ENCODE data around the gene CTNNA3. TPM values are rescaled to one million over a fixed set of nuclear protein-coding genes. Genes with fewer than 3 reads are reported as not detected.

CTNNA3 gene
- total and polyA plus RNA-seq, 4 donors = 0.38 to 8.9 (median 5.2) TPM

DNA sequence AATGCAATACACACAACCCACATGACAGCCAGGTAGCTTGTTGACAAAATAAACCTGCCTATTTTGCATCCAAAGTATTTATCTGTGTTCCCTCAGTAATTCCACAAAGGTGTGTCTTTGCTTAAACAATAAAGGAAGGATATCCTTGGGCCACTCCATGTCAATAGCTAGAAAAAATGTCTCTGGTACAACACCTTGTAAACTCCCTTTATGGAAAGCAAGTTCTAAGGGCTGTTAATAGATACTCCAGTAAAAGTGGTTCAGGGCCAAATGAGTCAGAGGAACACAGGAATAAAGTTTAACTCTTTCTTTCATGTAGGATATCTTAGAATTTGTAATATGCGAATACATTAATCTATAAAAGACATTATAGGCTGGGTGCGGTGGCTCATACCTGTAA is 867.0 kb downstream of the CTNNA3 start:
- no peak overlapping the region for H3K27ac ChIP-seq (ENCODE audit: low read depth in 1 of 2, low read length in 2 of 2)
- no peaks in the 10 kb centered on the region for H3K27me3 ChIP-seq (ENCODE audit: control insufficient read depth in 1 of 2, insufficient read depth in 2 of 2, low read length in 1 of 2)
- no peak for DNase-seq
- no peaks in the 10 kb centered on the region for H3K36me3 ChIP-seq (ENCODE audit: control insufficient read depth in 1 of 2, insufficient read depth in 2 of 2, low read length in 1 of 2)
- no peak overlapping the region for H3K4me3 ChIP-seq (ENCODE audit: low read length in 2 of 2)
- H3K4me1 ChIP-seq (ENCODE audit: control insufficient read depth in 1 of 2, insufficient read depth in 2 of 2, low read length in 2 of 2) = no peaks in the 10 kb centered on the region
- no peaks in the 10 kb centered on the region for H3K9me3 ChIP-seq (ENCODE audit: control insufficient read depth, low read length)
- intact Hi-C loops (cut with DNase I) = no loop called here
- WGBS, 2 donors = 96 to 100% methylated on average over 2 of the region's 2 CpGs
- no peak for ATAC-seq (ENCODE audit: low FRiP score)

DNA sequence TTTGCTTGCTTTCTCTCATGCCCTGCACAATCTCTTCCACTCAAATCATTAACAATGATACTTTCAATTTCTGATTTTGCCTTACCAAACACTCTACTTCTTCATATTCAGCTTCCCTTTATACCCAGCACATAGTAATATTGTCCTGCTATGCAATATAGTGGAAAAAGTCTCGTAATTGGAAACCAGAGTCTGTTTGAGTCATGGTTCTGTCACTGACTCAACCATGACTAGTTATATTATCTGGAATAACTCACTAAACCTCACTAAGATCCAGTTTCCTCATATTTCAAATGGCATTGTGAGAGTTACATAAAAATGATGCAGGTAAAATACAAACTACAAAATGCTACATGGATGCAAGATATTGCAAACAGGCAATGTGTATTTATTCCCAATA is 868.6 kb downstream of the CTNNA3 start:
- no peaks in the 10 kb centered on the region for H3K4me1 ChIP-seq (ENCODE audit: control insufficient read depth in 1 of 2, insufficient read depth in 2 of 2, low read length in 2 of 2)
- 29 to 37% methylated on average over 1 of the region's 1 CpG for WGBS, 2 donors
- DNase-seq (no peak), ATAC-seq (ENCODE audit: low FRiP score) (no peak)
- intact Hi-C loops (cut with DNase I) = no loop called here
- H3K27ac ChIP-seq (ENCODE audit: low read depth in 1 of 2, low read length in 2 of 2) = no peak overlapping the region
- no peaks in the 10 kb centered on the region for H3K9me3 ChIP-seq (ENCODE audit: control insufficient read depth, low read length)
- H3K36me3 ChIP-seq (ENCODE audit: control insufficient read depth in 1 of 2, insufficient read depth in 2 of 2, low read length in 1 of 2) = no peaks in the 10 kb centered on the region
- no peak overlapping the region for H3K4me3 ChIP-seq (ENCODE audit: low read length in 2 of 2)
- H3K27me3 ChIP-seq (ENCODE audit: control insufficient read depth in 1 of 2, insufficient read depth in 2 of 2, low read length in 1 of 2) = no peaks in the 10 kb centered on the region

- intact Hi-C loops (cut with DNase I) = no loop called here
- Histone ChIP-seq H3K36me3 (ENCODE audit: control insufficient read depth in 1 of 2, insufficient read depth in 2 of 2, low read length in 1 of 2) (no peaks in the 10 kb centered on the region), H3K4me3 (ENCODE audit: low read length in 2 of 2) (no peak overlapping the region), H3K27me3 (ENCODE audit: control insufficient read depth in 1 of 2, insufficient read depth in 2 of 2, low read length in 1 of 2) (no peaks in the 10 kb centered on the region), H3K27ac (ENCODE audit: low read depth in 1 of 2, low read length in 2 of 2) (no peak overlapping the region), H3K9me3 (ENCODE audit: control insufficient read depth, low read length) (no peaks in the 10 kb centered on the region), H3K4me1 (ENCODE audit: control insufficient read depth in 1 of 2, insufficient read depth in 2 of 2, low read length in 2 of 2) (no peaks in the 10 kb centered on the region)
- WGBS, 2 donors = 91 to 100% methylated on average over 1 of the region's 1 CpG
- no peak for ATAC-seq (ENCODE audit: low FRiP score)
- DNase-seq = no peak
Observed at GRCh38 chr10:66823301-66823700, 872.7 kb downstream of the CTNNA3 start.

GRCh38 chr10:66822801-66823200 is 873.2 kb downstream of the CTNNA3 start:
- H3K9me3 ChIP-seq (ENCODE audit: control insufficient read depth, low read length) = no peaks in the 10 kb centered on the region
- ATAC-seq (ENCODE audit: low FRiP score) = no peak
- intact Hi-C loops (cut with DNase I) = no loop called here

DNA sequence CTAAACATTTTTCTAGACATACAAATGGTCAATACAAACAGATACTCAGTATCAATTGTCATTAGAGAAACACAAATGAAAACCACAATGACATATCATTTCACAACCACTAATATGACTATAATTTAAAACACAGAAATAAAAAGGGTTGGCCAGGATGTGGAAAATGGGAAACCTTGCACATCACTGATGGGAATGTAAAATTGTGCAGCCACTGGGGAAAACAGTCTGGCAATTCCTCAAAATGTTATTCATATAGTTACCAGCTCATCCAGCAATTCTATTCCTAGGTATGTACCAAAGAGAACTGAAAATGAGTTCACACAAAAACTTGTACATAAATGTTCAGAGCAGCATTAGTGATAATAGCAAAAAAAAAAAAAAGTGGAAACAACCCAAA is 876.3 kb downstream of the CTNNA3 start:
- no peak for ATAC-seq (ENCODE audit: low FRiP score)
- DNase-seq = no peak
- no peak overlapping the region for H3K4me3 ChIP-seq (ENCODE audit: low read length in 2 of 2)
- no peaks in the 10 kb centered on the region for H3K27me3 ChIP-seq (ENCODE audit: control insufficient read depth in 1 of 2, insufficient read depth in 2 of 2, low read length in 1 of 2)
- H3K9me3 ChIP-seq (ENCODE audit: control insufficient read depth, low read length) = no peaks in the 10 kb centered on the region
- intact Hi-C loops (cut with DNase I) = no loop called here
- no peak overlapping the region for H3K27ac ChIP-seq (ENCODE audit: low read depth in 1 of 2, low read length in 2 of 2)
- H3K36me3 ChIP-seq (ENCODE audit: control insufficient read depth in 1 of 2, insufficient read depth in 2 of 2, low read length in 1 of 2) = no peaks in the 10 kb centered on the region
- H3K4me1 ChIP-seq (ENCODE audit: control insufficient read depth in 1 of 2, insufficient read depth in 2 of 2, low read length in 2 of 2) = no peaks in the 10 kb centered on the region

More at GRCh38 chr10:66822801-66823200, 873.2 kb downstream of the CTNNA3 start:
- Histone ChIP-seq H3K4me3 (ENCODE audit: low read length in 2 of 2) (no peak overlapping the region), H3K27ac (ENCODE audit: low read depth in 1 of 2, low read length in 2 of 2) (no peak overlapping the region), H3K27me3 (ENCODE audit: control insufficient read depth in 1 of 2, insufficient read depth in 2 of 2, low read length in 1 of 2) (no peaks in the 10 kb centered on the region), H3K36me3 (ENCODE audit: control insufficient read depth in 1 of 2, insufficient read depth in 2 of 2, low read length in 1 of 2) (no peaks in the 10 kb centered on the region), H3K4me1 (ENCODE audit: control insufficient read depth in 1 of 2, insufficient read depth in 2 of 2, low read length in 2 of 2) (no peaks in the 10 kb centered on the region)
- no peak for DNase-seq
- 46 to 51% methylated on average over 1 of the region's 1 CpG for WGBS, 2 donors

DNA sequence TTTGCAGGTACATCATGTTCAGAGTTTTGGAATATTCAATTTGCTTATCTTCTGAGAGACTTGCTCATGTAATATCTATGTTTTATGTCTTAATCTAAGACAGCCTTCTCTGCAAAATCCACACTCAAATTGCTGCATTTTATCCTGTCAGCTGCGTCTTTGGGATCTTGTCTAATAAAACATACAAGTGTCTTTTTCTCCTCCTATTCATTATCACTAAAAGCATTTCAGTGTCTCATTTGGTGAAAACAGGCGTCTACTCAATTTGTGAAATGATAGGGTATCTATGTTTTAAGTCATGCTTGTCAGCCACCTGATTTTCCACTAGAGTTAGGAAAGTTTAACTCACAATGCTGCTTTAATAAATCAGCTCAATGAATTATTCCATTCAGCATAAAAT is 882.9 kb downstream of the CTNNA3 start:
- H3K36me3 ChIP-seq (ENCODE audit: control insufficient read depth in 1 of 2, insufficient read depth in 2 of 2, low read length in 1 of 2) = no peaks in the 10 kb centered on the region
- no peak for DNase-seq
- H3K4me1 ChIP-seq (ENCODE audit: control insufficient read depth in 1 of 2, insufficient read depth in 2 of 2, low read length in 2 of 2) = no peaks in the 10 kb centered on the region
- no peak for ATAC-seq (ENCODE audit: low FRiP score)
- no peak overlapping the region for H3K4me3 ChIP-seq (ENCODE audit: low read length in 2 of 2)
- H3K9me3 ChIP-seq (ENCODE audit: control insufficient read depth, low read length) = no peaks in the 10 kb centered on the region
- intact Hi-C loops (cut with DNase I) = no loop called here
- 53 to 68% methylated on average over 2 of the region's 2 CpGs for WGBS, 2 donors
- no peak overlapping the region for H3K27ac ChIP-seq (ENCODE audit: low read depth in 1 of 2, low read length in 2 of 2)
- no peaks in the 10 kb centered on the region for H3K27me3 ChIP-seq (ENCODE audit: control insufficient read depth in 1 of 2, insufficient read depth in 2 of 2, low read length in 1 of 2)

DNA sequence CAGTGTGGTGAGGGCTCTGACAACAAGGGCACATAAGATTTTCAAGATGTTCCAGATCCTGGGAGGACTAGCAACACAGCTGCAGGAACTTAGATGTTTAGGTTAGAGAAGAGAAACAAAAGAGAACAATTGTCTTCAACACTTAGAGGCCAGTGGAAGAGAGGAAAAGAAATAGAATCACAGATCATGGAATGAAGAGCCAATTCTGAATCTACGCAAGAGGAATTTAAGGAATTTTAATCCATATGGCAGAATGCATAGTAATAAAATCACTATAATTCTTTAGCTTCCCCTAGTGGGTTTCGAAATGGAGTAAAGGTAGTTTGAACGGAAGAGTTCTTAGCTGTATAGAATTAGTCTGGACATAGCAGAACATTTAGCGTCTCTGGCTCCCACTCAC is 884.8 kb downstream of the CTNNA3 start:
- Histone ChIP-seq H3K27me3 (ENCODE audit: control insufficient read depth in 1 of 2, insufficient read depth in 2 of 2, low read length in 1 of 2) (no peaks in the 10 kb centered on the region), H3K9me3 (ENCODE audit: control insufficient read depth, low read length) (no peaks in the 10 kb centered on the region)

DNA sequence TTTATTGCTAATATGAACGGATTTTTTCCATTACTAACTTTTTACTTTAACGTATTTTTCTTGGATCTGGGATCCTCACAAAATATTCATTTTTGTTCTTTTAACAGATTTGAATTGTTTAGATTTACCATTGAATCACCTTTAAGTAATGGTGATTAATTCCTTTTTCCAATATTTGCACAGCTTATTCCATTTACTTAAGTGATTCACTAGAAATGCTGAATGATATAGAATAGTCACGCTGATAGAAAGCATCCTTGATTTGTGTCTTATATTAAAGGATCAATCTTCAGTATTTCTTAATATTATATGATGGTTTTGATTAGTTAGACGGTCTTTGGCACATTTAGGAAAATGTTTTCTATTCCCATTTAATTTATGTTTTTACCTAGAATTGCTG is 886.6 kb downstream of the CTNNA3 start:
- Histone ChIP-seq H3K36me3 (ENCODE audit: control insufficient read depth in 1 of 2, insufficient read depth in 2 of 2, low read length in 1 of 2) (no peaks in the 10 kb centered on the region), H3K9me3 (ENCODE audit: control insufficient read depth, low read length) (no peaks in the 10 kb centered on the region), H3K27ac (ENCODE audit: low read depth in 1 of 2, low read length in 2 of 2) (no peak overlapping the region), H3K4me1 (ENCODE audit: control insufficient read depth in 1 of 2, insufficient read depth in 2 of 2, low read length in 2 of 2) (no peaks in the 10 kb centered on the region), H3K27me3 (ENCODE audit: control insufficient read depth in 1 of 2, insufficient read depth in 2 of 2, low read length in 1 of 2) (no peaks in the 10 kb centered on the region), H3K4me3 (ENCODE audit: low read length in 2 of 2) (no peak overlapping the region)
- DNase-seq = no peak
- 73 to 90% methylated on average over 4 of the region's 4 CpGs for WGBS, 2 donors
- no peak for ATAC-seq (ENCODE audit: low FRiP score)
- intact Hi-C loops (cut with DNase I) = no loop called here

More for the DNA sequence above, 884.8 kb downstream of the CTNNA3 start:
- no peak for DNase-seq
- no peak overlapping the region for H3K4me3 ChIP-seq (ENCODE audit: low read length in 2 of 2)
- ATAC-seq (ENCODE audit: low FRiP score) = no peak
- no peak overlapping the region for H3K27ac ChIP-seq (ENCODE audit: low read depth in 1 of 2, low read length in 2 of 2)
- intact Hi-C loops (cut with DNase I) = no loop called here
- H3K36me3 ChIP-seq (ENCODE audit: control insufficient read depth in 1 of 2, insufficient read depth in 2 of 2, low read length in 1 of 2) = no peaks in the 10 kb centered on the region
- WGBS, 2 donors = 93 to 96% methylated on average over 4 of the region's 4 CpGs
- H3K4me1 ChIP-seq (ENCODE audit: control insufficient read depth in 1 of 2, insufficient read depth in 2 of 2, low read length in 2 of 2) = no peaks in the 10 kb centered on the region

- Histone ChIP-seq H3K4me1 (ENCODE audit: control insufficient read depth in 1 of 2, insufficient read depth in 2 of 2, low read length in 2 of 2) (no peaks in the 10 kb centered on the region), H3K9me3 (ENCODE audit: control insufficient read depth, low read length) (peaks cover 1% of the 10 kb centered on the region), H3K4me3 (ENCODE audit: low read length in 2 of 2) (no peak overlapping the region), H3K36me3 (ENCODE audit: control insufficient read depth in 1 of 2, insufficient read depth in 2 of 2, low read length in 1 of 2) (no peaks in the 10 kb centered on the region), H3K27ac (ENCODE audit: low read depth in 1 of 2, low read length in 2 of 2) (no peak overlapping the region), H3K27me3 (ENCODE audit: control insufficient read depth in 1 of 2, insufficient read depth in 2 of 2, low read length in 1 of 2) (no peaks in the 10 kb centered on the region)
- ATAC-seq (ENCODE audit: low FRiP score) (no peak), DNase-seq (no peak)
- intact Hi-C loops (cut with DNase I) = no loop called here
- WGBS, 2 donors = 49 to 52% methylated on average over 1 of the region's 1 CpG
Observed at GRCh38 chr10:66805612-66806011, 890.4 kb downstream of the CTNNA3 start.
